ENCODE data around the gene LYPD4.

LYPD4 gene, protein sequence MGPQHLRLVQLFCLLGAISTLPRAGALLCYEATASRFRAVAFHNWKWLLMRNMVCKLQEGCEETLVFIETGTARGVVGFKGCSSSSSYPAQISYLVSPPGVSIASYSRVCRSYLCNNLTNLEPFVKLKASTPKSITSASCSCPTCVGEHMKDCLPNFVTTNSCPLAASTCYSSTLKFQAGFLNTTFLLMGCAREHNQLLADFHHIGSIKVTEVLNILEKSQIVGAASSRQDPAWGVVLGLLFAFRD

DNA sequence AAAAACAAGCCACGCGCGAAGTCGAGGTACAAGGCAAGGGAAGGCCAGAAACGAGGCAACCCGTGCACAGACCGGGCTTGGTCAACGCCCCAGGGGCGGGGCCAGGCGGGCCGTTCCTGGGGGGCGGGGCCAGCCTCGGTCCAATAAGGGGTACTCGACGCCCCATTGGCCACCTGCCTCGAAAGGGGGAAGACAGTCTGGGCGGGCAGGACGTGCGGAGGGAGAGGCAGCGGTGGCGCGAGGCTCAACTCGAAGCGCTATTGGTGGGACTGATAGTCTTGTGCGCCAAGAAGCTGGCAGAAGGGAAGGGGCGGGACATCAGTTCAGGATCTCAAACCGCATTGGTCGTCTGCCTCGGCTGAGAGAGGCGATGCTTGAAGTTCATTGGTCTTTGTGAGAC is at the start of gene LYPD4:
TSS of gene LYPD4 (minus strand) at position 83 of the 400 bp plus-strand sequence. CDS start 5,398 bp downstream, outside the sequence.
- Histone ChIP-seq H3K4me3 (ENCODE audit: low read depth, low read length) (no peak within 1 kb of the TSS), H3K9me3 (ENCODE audit: control insufficient read depth, insufficient read depth, low read length) (no peaks in the 10 kb centered on the region), H3K9ac (ENCODE audit: low read depth, low read length) (no peak within 1 kb of the TSS), H3K4me1 (ENCODE audit: control insufficient read depth, insufficient read depth, low read length) (no peaks in the 10 kb centered on the region), H3K27me3 (ENCODE audit: control insufficient read depth, insufficient read depth, low read length) (no peaks in the 10 kb centered on the region), H3K36me3 (ENCODE audit: control insufficient read depth, insufficient read depth, low read length) (no peaks in the 10 kb centered on the region)

DNA sequence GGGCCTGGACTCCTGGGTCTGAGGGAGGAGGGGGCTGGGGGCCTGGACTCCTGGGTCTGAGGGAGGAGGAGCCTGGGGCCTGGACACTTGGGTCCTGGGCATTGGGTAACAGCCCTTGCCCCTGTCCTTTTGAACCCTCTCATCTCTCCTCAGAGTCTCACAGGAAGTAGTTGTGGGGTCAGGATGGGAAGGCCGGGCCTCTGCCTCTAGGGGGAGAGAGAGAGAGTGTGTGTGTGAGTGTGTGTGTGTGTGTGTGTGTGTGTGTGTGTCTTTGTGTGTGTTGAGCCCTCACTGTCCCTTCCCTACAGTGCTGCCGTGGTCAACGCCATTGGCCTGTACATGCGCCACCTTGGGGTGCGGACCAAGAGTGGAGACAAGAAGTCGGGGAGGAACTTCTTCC is 49.4 kb upstream of the LYPD4 start:
- peaks cover 21% of the 10 kb centered on the region for H3K36me3 ChIP-seq (ENCODE audit: control insufficient read depth, insufficient read depth, low read length)

DNA sequence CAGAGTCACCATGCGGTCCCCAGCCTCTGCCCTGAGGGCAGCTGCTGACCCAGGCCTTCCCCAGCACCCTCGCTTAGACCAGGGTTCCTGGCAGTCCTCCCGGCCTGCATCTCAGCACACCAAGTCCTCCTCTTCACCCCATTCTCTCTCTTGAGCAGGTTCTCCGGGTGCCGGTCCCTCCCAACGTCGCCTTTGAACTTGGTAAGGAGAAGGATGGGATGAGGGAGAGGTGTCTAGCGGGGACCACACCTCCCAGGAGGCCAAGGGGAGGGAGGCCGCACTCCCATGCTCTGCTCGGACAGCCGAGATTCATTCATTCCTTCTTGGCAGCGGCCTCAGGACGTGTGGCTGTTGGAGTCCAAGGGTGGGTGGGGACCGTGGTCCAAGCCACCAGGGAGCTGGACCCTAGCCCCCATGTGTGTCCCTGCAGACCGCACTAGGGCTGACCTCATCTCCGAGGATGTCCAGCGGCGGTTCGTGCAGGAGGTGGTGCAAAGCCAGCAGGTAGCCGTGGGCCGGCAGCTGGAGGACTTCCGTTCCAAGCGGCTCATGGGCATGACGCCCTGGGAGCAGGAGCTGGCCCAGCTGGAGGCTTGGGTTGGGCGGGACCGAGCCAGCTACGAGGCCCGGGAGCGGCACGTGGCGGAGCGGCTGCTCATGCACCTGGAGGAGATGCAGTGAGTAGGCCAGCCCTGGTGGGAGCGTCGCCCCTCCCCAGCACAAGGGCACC is 47.9 kb upstream of the LYPD4 start:
- Histone ChIP-seq H3K27me3 (ENCODE audit: control insufficient read depth, insufficient read depth, low read length) (no peaks in the 10 kb centered on the region), H3K36me3 (ENCODE audit: control insufficient read depth, insufficient read depth, low read length) (peaks cover 20% of the 10 kb centered on the region)

More for the DNA sequence above, 49.4 kb upstream of the LYPD4 start:
- Histone ChIP-seq H3K9me3 (ENCODE audit: control insufficient read depth, insufficient read depth, low read length) (no peaks in the 10 kb centered on the region), H3K4me1 (ENCODE audit: control insufficient read depth, insufficient read depth, low read length) (peaks cover 2% of the 10 kb centered on the region), H3K4me3 (ENCODE audit: low read depth, low read length) (no peak overlapping the region), H3K27me3 (ENCODE audit: control insufficient read depth, insufficient read depth, low read length) (no peaks in the 10 kb centered on the region), H3K9ac (ENCODE audit: low read depth, low read length) (no peak overlapping the region)

DNA sequence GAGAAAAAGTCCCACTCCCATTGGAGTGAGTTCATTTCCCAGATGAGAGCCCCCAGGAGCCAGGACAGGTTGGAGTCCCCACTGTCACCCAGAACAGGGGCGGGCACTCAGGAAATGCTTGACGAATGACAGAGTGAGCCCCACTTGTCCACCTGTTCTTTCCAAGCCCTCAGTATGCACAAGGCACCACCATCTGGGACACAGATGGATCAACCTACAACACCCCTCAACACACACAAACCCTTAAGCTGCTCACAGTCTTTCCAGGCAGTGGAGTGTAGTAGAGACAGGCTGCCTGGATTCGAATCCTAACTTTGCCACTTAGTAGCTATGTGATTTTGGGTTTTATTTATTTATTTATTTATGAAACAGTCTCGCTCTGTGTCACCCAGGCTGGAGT is 46.5 kb upstream of the LYPD4 start:
- Histone ChIP-seq H3K9ac (ENCODE audit: low read depth, low read length) (no peak overlapping the region), H3K36me3 (ENCODE audit: control insufficient read depth, insufficient read depth, low read length) (peaks cover 20% of the 10 kb centered on the region), H3K4me1 (ENCODE audit: control insufficient read depth, insufficient read depth, low read length) (peaks cover 7% of the 10 kb centered on the region), H3K4me3 (ENCODE audit: low read depth, low read length) (no peak overlapping the region), H3K9me3 (ENCODE audit: control insufficient read depth, insufficient read depth, low read length) (no peaks in the 10 kb centered on the region), H3K27me3 (ENCODE audit: control insufficient read depth, insufficient read depth, low read length) (no peaks in the 10 kb centered on the region)

More for the DNA sequence above, 47.9 kb upstream of the LYPD4 start:
- no peak overlapping the region for H3K9ac ChIP-seq (ENCODE audit: low read depth, low read length)
- H3K4me3 ChIP-seq (ENCODE audit: low read depth, low read length), result no peak overlapping the region
- no peaks in the 10 kb centered on the region for H3K9me3 ChIP-seq (ENCODE audit: control insufficient read depth, insufficient read depth, low read length)
- peaks cover 4% of the 10 kb centered on the region for H3K4me1 ChIP-seq (ENCODE audit: control insufficient read depth, insufficient read depth, low read length)

DNA sequence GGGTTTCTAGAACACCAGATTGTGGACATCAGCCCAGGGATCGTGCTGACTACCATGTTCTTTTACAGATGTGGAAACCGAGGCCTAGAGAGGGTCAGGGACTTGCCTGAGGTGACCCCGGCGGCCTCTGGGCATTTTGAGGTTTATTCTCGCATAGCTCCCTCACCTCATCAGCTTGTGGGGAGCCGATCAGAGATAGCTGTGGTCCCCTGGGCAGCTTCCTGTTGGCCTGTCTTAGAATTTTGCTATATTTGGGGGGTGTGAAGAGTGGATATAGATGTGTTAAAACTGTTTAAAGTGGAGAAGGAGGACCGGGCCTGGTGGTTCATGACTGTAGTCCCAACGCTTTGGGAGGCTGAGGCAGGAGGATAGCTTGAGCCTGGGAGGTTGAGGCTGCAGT is 45.4 kb upstream of the LYPD4 start:
- H3K4me1 ChIP-seq (ENCODE audit: control insufficient read depth, insufficient read depth, low read length), result peaks cover 7% of the 10 kb centered on the region
- H3K36me3 ChIP-seq (ENCODE audit: control insufficient read depth, insufficient read depth, low read length), result peaks cover 17% of the 10 kb centered on the region
- no peaks in the 10 kb centered on the region for H3K9me3 ChIP-seq (ENCODE audit: control insufficient read depth, insufficient read depth, low read length)
- no peaks in the 10 kb centered on the region for H3K27me3 ChIP-seq (ENCODE audit: control insufficient read depth, insufficient read depth, low read length)
- H3K4me3 ChIP-seq (ENCODE audit: low read depth, low read length), result no peak overlapping the region
- no peak overlapping the region for H3K9ac ChIP-seq (ENCODE audit: low read depth, low read length)

DNA sequence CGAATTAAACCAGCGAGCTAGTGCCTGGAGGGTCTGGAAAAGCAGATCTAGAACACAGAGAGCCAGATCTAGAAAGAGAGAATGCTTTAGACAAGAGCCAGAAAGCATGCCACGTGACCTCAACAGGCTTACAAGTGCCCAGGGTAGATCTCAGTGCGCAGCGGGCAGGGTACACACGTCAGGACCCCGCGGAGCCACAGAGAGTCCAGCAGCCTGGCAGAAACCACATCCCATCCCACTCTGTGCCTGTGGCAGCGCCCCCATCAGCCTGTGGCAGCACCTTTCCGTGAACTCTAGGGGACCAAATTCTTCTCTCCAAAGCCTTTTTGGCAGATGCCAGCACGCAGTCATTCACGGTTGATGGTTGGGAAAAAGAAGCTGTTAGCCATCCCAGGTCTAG is 44.4 kb upstream of the LYPD4 start:
- H3K9me3 ChIP-seq (ENCODE audit: control insufficient read depth, insufficient read depth, low read length), result no peaks in the 10 kb centered on the region
- peaks cover 11% of the 10 kb centered on the region for H3K36me3 ChIP-seq (ENCODE audit: control insufficient read depth, insufficient read depth, low read length)
- H3K4me3 ChIP-seq (ENCODE audit: low read depth, low read length), result no peak overlapping the region
- no peaks in the 10 kb centered on the region for H3K27me3 ChIP-seq (ENCODE audit: control insufficient read depth, insufficient read depth, low read length)
- H3K4me1 ChIP-seq (ENCODE audit: control insufficient read depth, insufficient read depth, low read length), result peaks cover 7% of the 10 kb centered on the region
- no peak overlapping the region for H3K9ac ChIP-seq (ENCODE audit: low read depth, low read length)

DNA sequence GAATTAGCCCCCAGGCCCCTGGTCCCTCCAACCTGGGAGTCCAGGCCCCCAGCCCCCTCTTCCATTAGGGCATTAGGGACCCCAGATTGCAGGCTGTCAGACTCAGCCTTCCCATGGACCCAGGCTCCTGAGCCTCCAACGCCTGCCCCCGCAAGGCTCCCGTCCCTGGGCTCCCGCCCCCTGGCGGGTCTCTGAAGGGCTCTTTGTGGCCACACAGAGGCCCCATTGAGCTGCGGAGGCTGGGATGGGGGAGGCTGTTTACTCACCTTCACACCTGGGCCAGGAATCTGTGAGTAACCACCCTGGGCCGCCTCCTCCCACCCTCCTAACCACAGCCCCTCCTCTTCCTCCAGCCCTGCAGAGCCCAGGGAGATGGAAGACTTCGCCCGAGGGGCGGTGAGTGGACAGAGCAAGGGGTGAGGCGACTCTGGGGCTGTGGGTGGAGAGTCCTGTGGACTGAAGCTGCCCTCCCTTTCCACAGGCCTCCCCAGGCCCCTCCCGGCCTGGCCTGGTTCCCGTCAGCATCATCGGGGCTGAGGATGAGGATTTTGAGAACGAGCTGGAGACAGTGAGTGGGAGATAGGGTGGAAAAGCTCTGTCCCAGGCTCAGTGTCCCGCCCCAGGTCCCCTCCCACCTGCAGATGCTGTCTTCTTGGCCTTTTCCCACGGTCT is 43.4 kb upstream of the LYPD4 start:
- peaks cover 9% of the 10 kb centered on the region for H3K36me3 ChIP-seq (ENCODE audit: control insufficient read depth, insufficient read depth, low read length)
- no peak overlapping the region for H3K4me3 ChIP-seq (ENCODE audit: low read depth, low read length)
- H3K27me3 ChIP-seq (ENCODE audit: control insufficient read depth, insufficient read depth, low read length), result peaks cover 6% of the 10 kb centered on the region
- peaks cover 7% of the 10 kb centered on the region for H3K4me1 ChIP-seq (ENCODE audit: control insufficient read depth, insufficient read depth, low read length)
- no peak overlapping the region for H3K9ac ChIP-seq (ENCODE audit: low read depth, low read length)
- no peaks in the 10 kb centered on the region for H3K9me3 ChIP-seq (ENCODE audit: control insufficient read depth, insufficient read depth, low read length)

DNA sequence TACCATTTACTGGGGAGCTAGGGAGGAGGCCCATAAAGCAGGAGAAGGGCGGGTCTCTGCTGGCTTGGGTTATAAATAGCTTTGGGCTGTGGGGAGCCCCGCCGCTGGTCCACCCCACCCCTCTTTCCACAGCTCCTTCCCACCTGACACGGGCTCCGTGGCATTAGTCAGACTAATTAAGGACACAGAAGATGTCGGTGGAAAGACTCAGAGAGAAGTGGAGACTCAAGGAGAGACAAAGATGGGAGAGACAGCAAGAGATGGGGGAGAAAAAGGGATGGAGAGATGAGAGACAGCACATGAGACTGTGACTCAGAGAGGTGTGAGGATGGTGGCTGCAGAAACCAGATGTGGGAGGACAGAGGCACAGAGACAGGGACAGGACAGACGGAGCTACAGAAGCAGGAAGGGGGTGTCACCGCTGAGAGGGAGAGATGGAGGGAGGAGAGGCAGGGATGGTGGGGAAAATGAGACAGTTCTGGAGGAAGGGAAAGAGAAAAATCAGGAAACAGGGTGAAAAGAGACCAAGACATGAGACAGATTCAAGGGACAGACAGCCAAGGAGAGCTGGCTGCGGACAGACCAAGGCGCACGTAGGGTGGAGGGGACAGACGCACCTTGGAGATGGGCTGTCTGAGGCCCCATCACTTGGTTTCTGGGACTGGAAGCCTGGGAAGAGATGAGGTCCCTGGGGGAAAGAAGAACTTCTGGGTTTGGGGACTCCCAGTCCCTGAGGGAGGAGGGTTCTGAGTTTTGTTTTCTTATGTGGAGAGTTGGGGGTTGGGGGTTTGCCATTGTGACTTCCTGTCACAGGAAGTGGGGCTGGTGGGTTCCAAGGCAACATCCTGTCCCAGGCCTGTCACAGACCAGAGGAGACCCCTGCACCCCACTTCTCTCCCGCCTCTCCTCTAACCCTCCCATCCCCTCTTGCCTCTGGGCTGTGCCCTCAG is 42.6 kb upstream of the LYPD4 start:
- no peaks in the 10 kb centered on the region for H3K9me3 ChIP-seq (ENCODE audit: control insufficient read depth, insufficient read depth, low read length)
- H3K4me1 ChIP-seq (ENCODE audit: control insufficient read depth, insufficient read depth, low read length), result peaks cover 10% of the 10 kb centered on the region
- H3K36me3 ChIP-seq (ENCODE audit: control insufficient read depth, insufficient read depth, low read length), result peaks cover 8% of the 10 kb centered on the region
- no peak overlapping the region for H3K4me3 ChIP-seq (ENCODE audit: low read depth, low read length)
- peaks cover 13% of the 10 kb centered on the region for H3K27me3 ChIP-seq (ENCODE audit: control insufficient read depth, insufficient read depth, low read length)
- no peak overlapping the region for H3K9ac ChIP-seq (ENCODE audit: low read depth, low read length)

DNA sequence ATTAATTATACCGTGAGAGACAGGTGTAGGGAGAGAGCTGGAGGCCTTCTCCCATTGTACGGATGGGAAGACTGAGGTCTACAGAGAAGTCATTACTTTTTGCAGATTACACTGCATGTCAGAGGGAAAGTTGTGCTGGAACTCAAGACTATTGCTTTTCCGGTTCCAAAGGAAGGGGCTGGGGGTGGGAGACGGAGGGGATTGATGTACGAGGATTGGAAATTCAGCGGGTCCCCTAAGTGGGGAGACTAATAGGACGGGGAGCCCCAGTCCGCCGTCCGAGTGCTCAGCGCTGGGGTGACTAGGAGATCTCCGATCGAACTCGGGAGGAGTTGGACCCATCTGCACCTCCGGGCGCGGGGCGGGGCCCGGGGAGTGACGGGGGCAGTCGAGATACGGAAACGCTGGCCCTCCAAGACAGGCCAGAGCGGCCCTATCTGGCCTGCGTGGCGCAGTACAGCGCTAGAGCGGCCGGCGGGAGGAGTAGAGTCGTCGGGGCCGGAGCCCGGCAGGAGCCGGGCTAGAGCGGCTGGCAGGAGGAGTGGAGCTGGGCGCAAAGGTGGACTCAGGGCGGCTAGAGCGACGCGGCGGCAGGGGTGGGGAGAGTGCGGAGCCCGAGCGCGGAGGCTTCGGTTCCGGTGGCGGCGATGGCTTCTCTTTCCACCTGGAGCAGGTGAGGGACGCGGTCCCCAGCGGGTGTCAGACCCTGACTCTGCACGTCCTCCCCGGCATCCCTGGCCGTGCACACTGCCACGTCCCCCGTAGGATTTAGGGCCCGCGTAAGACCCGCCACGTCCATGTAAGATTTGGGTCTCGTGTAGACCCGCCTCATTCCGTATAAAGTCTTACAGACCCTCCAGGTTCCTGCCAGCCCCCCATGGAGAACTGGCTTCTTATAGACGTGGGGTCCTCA is 39.6 kb upstream of the LYPD4 start:
- Histone ChIP-seq H3K4me3 (ENCODE audit: low read depth, low read length) (peak overlapping the region; percentile 90), H3K4me1 (ENCODE audit: control insufficient read depth, insufficient read depth, low read length) (peaks cover 10% of the 10 kb centered on the region), H3K27me3 (ENCODE audit: control insufficient read depth, insufficient read depth, low read length) (peaks cover 19% of the 10 kb centered on the region), H3K36me3 (ENCODE audit: control insufficient read depth, insufficient read depth, low read length) (peaks cover 3% of the 10 kb centered on the region), H3K9ac (ENCODE audit: low read depth, low read length) (peak overlapping the region; percentile 85), H3K9me3 (ENCODE audit: control insufficient read depth, insufficient read depth, low read length) (no peaks in the 10 kb centered on the region)

DNA sequence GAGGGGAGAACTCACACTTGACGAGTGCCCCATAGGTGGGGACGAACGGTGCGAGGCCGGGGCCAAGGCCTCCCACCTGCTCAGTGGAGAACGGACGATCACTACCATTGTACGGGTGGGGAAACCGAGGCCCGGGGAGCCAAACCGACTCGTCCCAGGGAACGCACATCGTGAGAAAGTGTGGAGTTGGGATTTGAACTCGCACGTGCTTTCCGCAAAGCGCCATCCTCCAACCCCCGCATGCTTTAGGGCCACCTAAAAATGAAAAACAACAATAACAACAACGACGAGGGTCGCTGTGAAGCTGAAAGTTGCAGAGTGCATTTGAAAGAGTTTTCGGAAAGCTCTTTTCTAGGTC is 39.0 kb upstream of the LYPD4 start:
- H3K9me3 ChIP-seq (ENCODE audit: control insufficient read depth, insufficient read depth, low read length), result no peaks in the 10 kb centered on the region
- no peak overlapping the region for H3K9ac ChIP-seq (ENCODE audit: low read depth, low read length)
- no peaks in the 10 kb centered on the region for H3K36me3 ChIP-seq (ENCODE audit: control insufficient read depth, insufficient read depth, low read length)
- peaks cover 10% of the 10 kb centered on the region for H3K4me1 ChIP-seq (ENCODE audit: control insufficient read depth, insufficient read depth, low read length)
- peak overlapping the region; percentile 78 for H3K4me3 ChIP-seq (ENCODE audit: low read depth, low read length)
- peaks cover 19% of the 10 kb centered on the region for H3K27me3 ChIP-seq (ENCODE audit: control insufficient read depth, insufficient read depth, low read length)

Measured in iPS-15b (cell line).